K562 (cell line): Measurements from ENCODE around the gene ENO2. TPM values are rescaled to one million over a fixed set of nuclear protein-coding genes. Genes with fewer than 3 reads are reported as not detected.

ENCODE experiments used
- SMAD3 ChIP-seq: fragments of 450-650 bp; formaldehyde crosslinking; conservative IDR thresholded peaks from 2 replicates; pipeline ENCODE4 v1.4.0; 2020; ENCODE audit warnings: mild to moderate bottlenecking
- polyA plus RNA-seq, 8 experiments: library from polyadenylated mRNA; depleted of rRNA in 4 of 8; stranded (reverse) in 5 of 8; unstranded in 3 of 8; fragments of >200 nt; fragmentation: Nextera tagmentation in 2 of 8; fragmentation: Illumina TruSeq in 1 of 8; extraction: Ambion mirVana in 2 of 8; extraction: Trizol in 1 of 8; gene quantifications; 2 replicates each; pipeline versions ENCODE4 v1.2.1 to v1.2.3, GENCODE V29; 2011 to 2014; ENCODE audit warnings: inconsistent platforms in 1 of 8, missing spikeins in 1 of 8
- total RNA-seq, 7 experiments: library from RNA; depleted of rRNA in 6 of 7; stranded (reverse); fragments of >200 nt in 6 of 7; fragmentation: Illumina TruSeq in 2 of 7; extraction: Trizol in 2 of 7; gene quantifications; 2 replicates each; pipeline versions ENCODE4 v1.2.1 to v1.2.3, GENCODE V29; 2011 to 2021; ENCODE audit warnings: low replicate concordance in 1 of 7
- TF ChIP-seq, protein P1 (sequence below), 2 experiments: fragments of 450-650 bp in 1 of 2; sonication (generic) in 1 of 2; formaldehyde crosslinking in 1 of 2; IDR thresholded peaks; 2 replicates each; pipeline versions ENCODE4 v1.7.1 to v1.9.0; 2016 to 2022; ENCODE audit warnings: inconsistent platforms in 1 of 2, mild to moderate bottlenecking in 1 of 2, missing genetic modification reagents in 1 of 2

ENO2 gene
- total and polyA plus RNA-seq, 9 of the 15 experiments (the other 6 are each of a cell fraction or from before 2014, with no cell fraction given): 10.9 to 43.3 (median 21.0) TPM

- TF ChIP-seq, protein P1, sequence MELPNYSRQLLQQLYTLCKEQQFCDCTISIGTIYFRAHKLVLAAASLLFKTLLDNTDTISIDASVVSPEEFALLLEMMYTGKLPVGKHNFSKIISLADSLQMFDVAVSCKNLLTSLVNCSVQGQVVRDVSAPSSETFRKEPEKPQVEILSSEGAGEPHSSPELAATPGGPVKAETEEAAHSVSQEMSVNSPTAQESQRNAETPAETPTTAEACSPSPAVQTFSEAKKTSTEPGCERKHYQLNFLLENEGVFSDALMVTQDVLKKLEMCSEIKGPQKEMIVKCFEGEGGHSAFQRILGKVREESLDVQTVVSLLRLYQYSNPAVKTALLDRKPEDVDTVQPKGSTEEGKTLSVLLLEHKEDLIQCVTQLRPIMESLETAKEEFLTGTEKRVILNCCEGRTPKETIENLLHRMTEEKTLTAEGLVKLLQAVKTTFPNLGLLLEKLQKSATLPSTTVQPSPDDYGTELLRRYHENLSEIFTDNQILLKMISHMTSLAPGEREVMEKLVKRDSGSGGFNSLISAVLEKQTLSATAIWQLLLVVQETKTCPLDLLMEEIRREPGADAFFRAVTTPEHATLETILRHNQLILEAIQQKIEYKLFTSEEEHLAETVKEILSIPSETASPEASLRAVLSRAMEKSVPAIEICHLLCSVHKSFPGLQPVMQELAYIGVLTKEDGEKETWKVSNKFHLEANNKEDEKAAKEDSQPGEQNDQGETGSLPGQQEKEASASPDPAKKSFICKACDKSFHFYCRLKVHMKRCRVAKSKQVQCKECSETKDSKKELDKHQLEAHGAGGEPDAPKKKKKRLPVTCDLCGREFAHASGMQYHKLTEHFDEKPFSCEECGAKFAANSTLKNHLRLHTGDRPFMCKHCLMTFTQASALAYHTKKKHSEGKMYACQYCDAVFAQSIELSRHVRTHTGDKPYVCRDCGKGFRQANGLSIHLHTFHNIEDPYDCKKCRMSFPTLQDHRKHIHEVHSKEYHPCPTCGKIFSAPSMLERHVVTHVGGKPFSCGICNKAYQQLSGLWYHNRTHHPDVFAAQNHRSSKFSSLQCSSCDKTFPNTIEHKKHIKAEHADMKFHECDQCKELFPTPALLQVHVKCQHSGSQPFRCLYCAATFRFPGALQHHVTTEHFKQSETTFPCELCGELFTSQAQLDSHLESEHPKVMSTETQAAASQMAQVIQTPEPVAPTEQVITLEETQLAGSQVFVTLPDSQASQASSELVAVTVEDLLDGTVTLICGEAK (IDR thresholded peaks at IDR 0.05): no peak
- TF ChIP-seq, protein P1 (CRISPR knock-in tag; IDR thresholded peaks at IDR 0.05): no peak
- no peak for TF ChIP-seq SMAD3 (CRISPR knock-in tag)
- TF ChIP-seq, all 486 proteins: peak for 2
Observed at GRCh38 chr12:6912164-6912935, 2.0 kb upstream of the ENO2 start (continued).
